HFFc6 (cell line): ENCODE data around the gene ASAP2. TPM values are rescaled to one million over a fixed set of nuclear protein-coding genes. Genes with fewer than 3 reads are reported as not detected.

Source experiments
- DNase-seq: peaks from one replicate; pipeline ENCODE4 v3.0.0-alpha.2; 2018
- H3K27ac Mint-ChIP-seq: 2 replicates; pipeline ENCODE4 v1.8.0; 2020; ENCODE audit warnings: mild to moderate bottlenecking, mixed read lengths
- H3K27me3 Mint-ChIP-seq: 2 replicates; pipeline ENCODE4 v1.8.0; 2021; ENCODE audit warnings: mild to moderate bottlenecking, moderate library complexity, mixed read lengths; ENCODE audit not compliant: insufficient read depth
- H3K36me3 Mint-ChIP-seq: 2 replicates; pipeline ENCODE4 v1.8.0; 2021; ENCODE audit warnings: low read depth, mixed read lengths
- H3K4me1 Mint-ChIP-seq: 2 replicates; pipeline ENCODE4 v1.8.0; 2020; ENCODE audit warnings: low read depth, mixed read lengths
- H3K4me3 Mint-ChIP-seq: 2 replicates; pipeline ENCODE4 v1.8.0; 2020; ENCODE audit warnings: mild to moderate bottlenecking, moderate library complexity, mixed read lengths
- H3K9me3 Mint-ChIP-seq: 2 replicates; pipeline ENCODE4 v1.8.0; 2020; ENCODE audit warnings: mild to moderate bottlenecking, mixed read lengths
- CTCF ChIP-seq: fragments of 200-600 bp; sonication (generic); IDR thresholded peaks from 2 replicates; pipeline ENCODE4 v1.5.0; 2021; ENCODE audit warnings: antibody characterized with exemption, mild to moderate bottlenecking
- total RNA-seq, 6 experiments: library from RNA; stranded (reverse); fragmentation: NEBNext Ultra II Directional; extraction: Animal tissue kit (Norgen Biotek cat#: 25700); gene quantifications; 2 replicates in 1 of 6; 3 replicates in 5 of 6; pipeline ENCODE4 v1.2.3, GENCODE V29; 2021

Gene ASAP2
- total RNA-seq, 6 experiments from 2014 or later = 31.2 to 37.4 (median 34.3) TPM

- H3K9me3 Mint-ChIP-seq = no peaks in the 10 kb centered on the region
- DNase-seq = no peak
- no peak overlapping the region for H3K27ac Mint-ChIP-seq
- H3K4me1 Mint-ChIP-seq = peaks cover 25% of the 10 kb centered on the region
- no peak for TF ChIP-seq CTCF
- H3K4me3 Mint-ChIP-seq = no peak overlapping the region
- peaks cover 25% of the 10 kb centered on the region for H3K36me3 Mint-ChIP-seq
- no peaks in the 10 kb centered on the region; the same call in 1 of the 2 replicates for H3K27me3 Mint-ChIP-seq
Observed at GRCh38 chr2:9298583-9298982, 92.0 kb downstream of the ASAP2 start.

GRCh38 chr2:9299161-9300100 is 92.8 kb downstream of the ASAP2 start:
- H3K4me3 Mint-ChIP-seq = no peak overlapping the region
- H3K4me1 Mint-ChIP-seq = peaks cover 24% of the 10 kb centered on the region; the same call in 1 of the 2 replicates
- no peak for TF ChIP-seq CTCF
- H3K9me3 Mint-ChIP-seq = no peaks in the 10 kb centered on the region
- peaks cover 25% of the 10 kb centered on the region for H3K36me3 Mint-ChIP-seq
- H3K27ac Mint-ChIP-seq = no peak overlapping the region
- no peak for DNase-seq
- H3K27me3 Mint-ChIP-seq = no peaks in the 10 kb centered on the region; the same call in 1 of the 2 replicates

- Mint-ChIP-seq H3K27ac (no peak overlapping the region), H3K9me3 (no peaks in the 10 kb centered on the region), H3K27me3 (no peaks in the 10 kb centered on the region; the same call in 1 of the 2 replicates), H3K36me3 (peaks cover 25% of the 10 kb centered on the region), H3K4me3 (no peak overlapping the region), H3K4me1 (peaks cover 24% of the 10 kb centered on the region; the same call in 1 of the 2 replicates)
- TF ChIP-seq CTCF = no peak
- no peak for DNase-seq
Observed at GRCh38 chr2:9300214-9300613, 93.6 kb downstream of the ASAP2 start.

DNA sequence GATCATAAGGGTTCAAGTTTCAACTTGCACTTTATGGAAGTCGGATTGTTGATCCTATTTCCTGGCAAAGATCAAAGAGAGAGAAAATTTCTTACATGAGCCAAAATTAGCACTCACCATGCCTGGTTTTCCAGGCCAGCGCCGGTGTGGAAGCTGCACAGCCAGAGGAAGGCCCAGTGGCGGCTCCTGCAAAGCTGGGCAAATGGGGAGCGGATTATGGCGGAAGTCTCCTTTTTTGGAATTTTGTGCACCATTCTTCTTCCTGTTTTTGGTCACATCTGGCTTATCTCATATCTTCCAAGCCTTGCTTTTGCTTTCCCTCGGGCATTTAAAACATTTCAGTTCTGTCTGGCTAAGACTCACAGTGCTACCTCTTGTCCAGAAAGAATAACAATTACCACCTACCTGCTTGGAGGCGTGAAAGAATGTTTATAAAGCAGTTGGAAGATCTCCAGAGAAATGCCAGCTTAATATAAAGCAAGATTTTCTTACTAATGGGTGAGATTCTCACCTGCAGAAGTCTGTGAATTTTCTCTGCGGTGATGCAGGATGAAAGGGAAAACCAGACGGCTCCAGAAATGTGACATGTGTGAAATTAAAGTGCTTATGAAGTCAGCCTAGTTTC is 94.3 kb downstream of the ASAP2 start:
- DNase-seq = no peak
- H3K9me3 Mint-ChIP-seq = no peaks in the 10 kb centered on the region
- H3K27me3 Mint-ChIP-seq = no peaks in the 10 kb centered on the region; the same call in 1 of the 2 replicates
- H3K36me3 Mint-ChIP-seq = peaks cover 25% of the 10 kb centered on the region
- no peak overlapping the region for H3K4me3 Mint-ChIP-seq
- no peak for TF ChIP-seq CTCF
- H3K27ac Mint-ChIP-seq = no peak overlapping the region
- peaks cover 24% of the 10 kb centered on the region; the same call in 1 of the 2 replicates for H3K4me1 Mint-ChIP-seq

DNA sequence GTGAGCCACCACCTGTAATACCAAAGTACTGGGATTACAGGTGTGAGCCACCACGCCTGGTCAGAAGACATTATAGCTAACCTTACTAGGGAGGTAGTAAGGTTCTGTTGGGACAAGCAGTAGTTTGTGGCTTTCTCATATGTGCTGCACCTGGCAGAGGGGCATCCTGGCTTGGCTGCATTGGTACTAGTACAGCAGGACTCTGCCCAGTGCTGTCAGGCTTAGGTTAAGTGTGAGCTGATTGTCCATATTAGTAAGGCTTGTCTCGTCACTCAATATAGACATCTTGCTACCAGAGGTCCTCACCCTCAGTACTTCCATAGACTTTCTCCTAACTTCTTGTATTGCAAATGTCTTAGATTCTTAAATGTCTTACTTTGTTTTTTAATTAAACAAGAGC is 96.1 kb downstream of the ASAP2 start:
- H3K4me1 Mint-ChIP-seq = peaks cover 24% of the 10 kb centered on the region
- TF ChIP-seq CTCF = no peak
- peaks cover 17% of the 10 kb centered on the region for H3K36me3 Mint-ChIP-seq
- H3K9me3 Mint-ChIP-seq = no peaks in the 10 kb centered on the region
- DNase-seq = no peak
- H3K4me3 Mint-ChIP-seq = no peak overlapping the region
- H3K27ac Mint-ChIP-seq = no peak overlapping the region
- H3K27me3 Mint-ChIP-seq = no peaks in the 10 kb centered on the region; the same call in 1 of the 2 replicates
